HepG2 (cell line): ENCODE measurements around the gene SNHG17. TPM values are rescaled to one million over a fixed set of nuclear protein-coding genes. Genes with fewer than 3 reads are reported as not detected.

Source experiments
- FOSL2 ChIP-seq: sonication (generic); formaldehyde crosslinking; IDR thresholded peaks from 2 replicates; pipeline ENCODE4 v1.4.0; 2020; ENCODE audit warnings: missing genetic modification reagents
- MED1 ChIP-seq: sonication (generic); formaldehyde crosslinking; IDR thresholded peaks from 2 replicates; pipeline ENCODE4 v1.4.0; 2020; ENCODE audit warnings: missing genetic modification reagents
- MED13 ChIP-seq: sonication (generic); formaldehyde crosslinking; IDR thresholded peaks from 2 replicates; pipeline ENCODE4 v1.5.0; 2020; ENCODE audit warnings: missing genetic modification reagents
- RFXAP ChIP-seq: sonication (generic); formaldehyde crosslinking; IDR thresholded peaks from 2 replicates; pipeline ENCODE4 v1.4.0; 2020; ENCODE audit warnings: missing genetic modification reagents, borderline replicate concordance
- SMARCC2 ChIP-seq: fragments of 450-650 bp; IDR thresholded peaks from 2 replicates; pipeline ENCODE4 v1.6.1; 2017; ENCODE audit warnings: antibody characterized with exemption, mild to moderate bottlenecking
- XBP1 ChIP-seq: sonication (generic); formaldehyde crosslinking; IDR thresholded peaks from 2 replicates; pipeline ENCODE4 v1.5.0; 2020; ENCODE audit warnings: missing genetic modification reagents
- ZFP41 ChIP-seq: sonication (generic); formaldehyde crosslinking; IDR thresholded peaks from 2 replicates; pipeline ENCODE4 v1.4.0; 2020; ENCODE audit warnings: mild to moderate bottlenecking, missing genetic modification reagents, borderline replicate concordance
- ZNF570 ChIP-seq: sonication (generic); formaldehyde crosslinking; IDR thresholded peaks from 2 replicates; pipeline ENCODE4 v1.4.0; 2020; ENCODE audit warnings: mild to moderate bottlenecking, missing genetic modification reagents, borderline replicate concordance
- ZNF75D ChIP-seq: sonication (generic); formaldehyde crosslinking; IDR thresholded peaks from 2 replicates; pipeline ENCODE4 v1.8.1; 2023; ENCODE audit warnings: missing genetic modification reagents, mild to moderate bottlenecking, borderline replicate concordance
- ZNF761 ChIP-seq: sonication (generic); formaldehyde crosslinking; conservative IDR thresholded peaks from 2 replicates; pipeline ENCODE4 v1.4.0; 2020; ENCODE audit warnings: mild to moderate bottlenecking, missing genetic modification reagents
- polyA plus RNA-seq, 8 experiments: library from polyadenylated mRNA; depleted of rRNA in 3 of 8; stranded (reverse) in 7 of 8; unstranded in 1 of 8; fragments of >200 nt; fragmentation: Illumina TruSeq in 4 of 8; extraction: Trizol in 4 of 8; gene quantifications; 2 replicates each; pipeline versions ENCODE4 v1.2.1 to v1.2.3, GENCODE V29; 2011 to 2016; ENCODE audit warnings: low read depth in 4 of 8, missing spikeins in 1 of 8, mixed read lengths in 1 of 8; ENCODE audit not compliant: insufficient read depth in 1 of 8
- total RNA-seq, 5 experiments: library from RNA; depleted of rRNA; stranded (reverse); fragments of >200 nt; fragmentation: Illumina TruSeq; extraction: Trizol; gene quantifications; 2 replicates each; pipeline ENCODE4 v1.2.3, GENCODE V29; 2016; ENCODE audit warnings: low read depth in 1 of 5
- TF ChIP-seq, protein P1 (sequence below): sonication (generic); formaldehyde crosslinking; IDR thresholded peaks from 2 replicates; pipeline ENCODE4 v1.4.0; 2020; ENCODE audit warnings: mild to moderate bottlenecking, missing genetic modification reagents
- TF ChIP-seq, protein P2 (sequence below): sonication (generic); formaldehyde crosslinking; IDR thresholded peaks from 2 replicates; pipeline ENCODE4 v1.4.0; 2020; ENCODE audit warnings: mild to moderate bottlenecking, missing genetic modification reagents
- TF ChIP-seq, protein P3 (sequence below): sonication (generic); formaldehyde crosslinking; IDR thresholded peaks from 2 replicates; pipeline ENCODE4 v1.5.0; 2020; ENCODE audit warnings: mild to moderate bottlenecking, missing genetic modification reagents
- TF ChIP-seq, protein P4 (sequence below): sonication (generic); formaldehyde crosslinking; IDR thresholded peaks from 2 replicates; pipeline ENCODE4 v1.4.0; 2020; ENCODE audit warnings: mild to moderate bottlenecking, missing genetic modification reagents
- TF ChIP-seq, protein P5 (sequence below): sonication (generic); formaldehyde crosslinking; IDR thresholded peaks from 2 replicates; pipeline ENCODE4 v1.4.0; 2020; ENCODE audit warnings: missing genetic modification reagents

The SNHG17 gene
- total and polyA plus RNA-seq, 2 of the 13 experiments (the other 11 are each of a cell fraction or from before 2014, with no cell fraction given) = 26.2 to 41.2 TPM

DNA sequence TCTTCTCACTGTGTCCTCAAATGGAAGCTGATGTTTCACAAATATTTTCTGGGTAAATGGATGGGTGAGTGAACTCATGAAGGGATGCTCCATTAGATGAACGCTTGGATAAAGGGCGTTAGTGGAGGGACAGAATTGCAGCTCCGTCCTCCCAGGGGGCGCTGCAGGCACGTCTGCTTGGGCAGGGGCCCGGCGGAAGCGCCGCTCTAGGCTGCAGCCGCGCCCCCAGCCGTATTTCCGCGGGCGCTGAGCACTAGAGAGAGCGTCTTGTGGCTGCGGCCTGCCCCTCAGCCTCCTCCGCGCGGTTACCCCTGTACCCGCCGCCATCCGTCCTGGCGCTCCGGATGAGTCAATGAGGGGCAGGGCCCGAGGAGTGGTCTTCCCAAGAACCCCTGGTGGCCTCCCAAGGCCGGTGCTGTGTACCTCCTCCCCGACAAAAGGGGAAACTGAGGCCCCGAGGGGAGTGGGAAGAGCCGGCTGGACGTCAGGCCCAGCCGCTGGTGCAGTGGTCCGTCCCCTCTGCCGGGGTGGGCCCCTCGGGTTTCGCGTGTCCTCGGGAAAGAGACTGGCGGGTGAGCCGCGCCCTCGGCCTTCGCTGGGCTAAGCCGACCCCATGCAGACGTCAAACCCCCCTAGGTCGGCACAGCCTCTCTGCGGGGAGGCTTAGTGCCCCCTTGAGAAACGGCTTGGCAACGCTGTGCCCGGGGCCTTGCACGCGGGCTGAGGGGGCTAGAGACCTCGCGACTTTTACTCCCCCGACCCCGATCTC, 11.5 kb upstream of the SNHG17 start (continued):
- TF ChIP-seq ZNF75D (CRISPR knock-in tag) = no peak
- peak; percentile 89; the same call in 1 of the 2 replicates for TF ChIP-seq XBP1 (CRISPR knock-in tag)
- TF ChIP-seq, protein P1, sequence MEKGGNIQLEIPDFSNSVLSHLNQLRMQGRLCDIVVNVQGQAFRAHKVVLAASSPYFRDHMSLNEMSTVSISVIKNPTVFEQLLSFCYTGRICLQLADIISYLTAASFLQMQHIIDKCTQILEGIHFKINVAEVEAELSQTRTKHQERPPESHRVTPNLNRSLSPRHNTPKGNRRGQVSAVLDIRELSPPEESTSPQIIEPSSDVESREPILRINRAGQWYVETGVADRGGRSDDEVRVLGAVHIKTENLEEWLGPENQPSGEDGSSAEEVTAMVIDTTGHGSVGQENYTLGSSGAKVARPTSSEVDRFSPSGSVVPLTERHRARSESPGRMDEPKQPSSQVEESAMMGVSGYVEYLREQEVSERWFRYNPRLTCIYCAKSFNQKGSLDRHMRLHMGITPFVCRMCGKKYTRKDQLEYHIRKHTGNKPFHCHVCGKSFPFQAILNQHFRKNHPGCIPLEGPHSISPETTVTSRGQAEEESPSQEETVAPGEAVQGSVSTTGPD = no peak
- TF ChIP-seq, protein P2, sequence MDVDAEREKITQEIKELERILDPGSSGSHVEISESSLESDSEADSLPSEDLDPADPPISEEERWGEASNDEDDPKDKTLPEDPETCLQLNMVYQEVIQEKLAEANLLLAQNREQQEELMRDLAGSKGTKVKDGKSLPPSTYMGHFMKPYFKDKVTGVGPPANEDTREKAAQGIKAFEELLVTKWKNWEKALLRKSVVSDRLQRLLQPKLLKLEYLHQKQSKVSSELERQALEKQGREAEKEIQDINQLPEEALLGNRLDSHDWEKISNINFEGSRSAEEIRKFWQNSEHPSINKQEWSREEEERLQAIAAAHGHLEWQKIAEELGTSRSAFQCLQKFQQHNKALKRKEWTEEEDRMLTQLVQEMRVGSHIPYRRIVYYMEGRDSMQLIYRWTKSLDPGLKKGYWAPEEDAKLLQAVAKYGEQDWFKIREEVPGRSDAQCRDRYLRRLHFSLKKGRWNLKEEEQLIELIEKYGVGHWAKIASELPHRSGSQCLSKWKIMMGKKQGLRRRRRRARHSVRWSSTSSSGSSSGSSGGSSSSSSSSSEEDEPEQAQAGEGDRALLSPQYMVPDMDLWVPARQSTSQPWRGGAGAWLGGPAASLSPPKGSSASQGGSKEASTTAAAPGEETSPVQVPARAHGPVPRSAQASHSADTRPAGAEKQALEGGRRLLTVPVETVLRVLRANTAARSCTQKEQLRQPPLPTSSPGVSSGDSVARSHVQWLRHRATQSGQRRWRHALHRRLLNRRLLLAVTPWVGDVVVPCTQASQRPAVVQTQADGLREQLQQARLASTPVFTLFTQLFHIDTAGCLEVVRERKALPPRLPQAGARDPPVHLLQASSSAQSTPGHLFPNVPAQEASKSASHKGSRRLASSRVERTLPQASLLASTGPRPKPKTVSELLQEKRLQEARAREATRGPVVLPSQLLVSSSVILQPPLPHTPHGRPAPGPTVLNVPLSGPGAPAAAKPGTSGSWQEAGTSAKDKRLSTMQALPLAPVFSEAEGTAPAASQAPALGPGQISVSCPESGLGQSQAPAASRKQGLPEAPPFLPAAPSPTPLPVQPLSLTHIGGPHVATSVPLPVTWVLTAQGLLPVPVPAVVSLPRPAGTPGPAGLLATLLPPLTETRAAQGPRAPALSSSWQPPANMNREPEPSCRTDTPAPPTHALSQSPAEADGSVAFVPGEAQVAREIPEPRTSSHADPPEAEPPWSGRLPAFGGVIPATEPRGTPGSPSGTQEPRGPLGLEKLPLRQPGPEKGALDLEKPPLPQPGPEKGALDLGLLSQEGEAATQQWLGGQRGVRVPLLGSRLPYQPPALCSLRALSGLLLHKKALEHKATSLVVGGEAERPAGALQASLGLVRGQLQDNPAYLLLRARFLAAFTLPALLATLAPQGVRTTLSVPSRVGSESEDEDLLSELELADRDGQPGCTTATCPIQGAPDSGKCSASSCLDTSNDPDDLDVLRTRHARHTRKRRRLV (CRISPR knock-in tag) = peak; percentile 72; the same call in 1 of the 2 replicates
- peak; percentile 85 for TF ChIP-seq FOSL2 (CRISPR knock-in tag)
- TF ChIP-seq RFXAP = peak; percentile 94; the same call in 1 of the 2 replicates
- TF ChIP-seq, protein P3, sequence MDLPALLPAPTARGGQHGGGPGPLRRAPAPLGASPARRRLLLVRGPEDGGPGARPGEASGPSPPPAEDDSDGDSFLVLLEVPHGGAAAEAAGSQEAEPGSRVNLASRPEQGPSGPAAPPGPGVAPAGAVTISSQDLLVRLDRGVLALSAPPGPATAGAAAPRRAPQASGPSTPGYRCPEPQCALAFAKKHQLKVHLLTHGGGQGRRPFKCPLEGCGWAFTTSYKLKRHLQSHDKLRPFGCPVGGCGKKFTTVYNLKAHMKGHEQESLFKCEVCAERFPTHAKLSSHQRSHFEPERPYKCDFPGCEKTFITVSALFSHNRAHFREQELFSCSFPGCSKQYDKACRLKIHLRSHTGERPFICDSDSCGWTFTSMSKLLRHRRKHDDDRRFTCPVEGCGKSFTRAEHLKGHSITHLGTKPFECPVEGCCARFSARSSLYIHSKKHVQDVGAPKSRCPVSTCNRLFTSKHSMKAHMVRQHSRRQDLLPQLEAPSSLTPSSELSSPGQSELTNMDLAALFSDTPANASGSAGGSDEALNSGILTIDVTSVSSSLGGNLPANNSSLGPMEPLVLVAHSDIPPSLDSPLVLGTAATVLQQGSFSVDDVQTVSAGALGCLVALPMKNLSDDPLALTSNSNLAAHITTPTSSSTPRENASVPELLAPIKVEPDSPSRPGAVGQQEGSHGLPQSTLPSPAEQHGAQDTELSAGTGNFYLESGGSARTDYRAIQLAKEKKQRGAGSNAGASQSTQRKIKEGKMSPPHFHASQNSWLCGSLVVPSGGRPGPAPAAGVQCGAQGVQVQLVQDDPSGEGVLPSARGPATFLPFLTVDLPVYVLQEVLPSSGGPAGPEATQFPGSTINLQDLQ (CRISPR knock-in tag) = peak; percentile 98
- TF ChIP-seq, protein P4, sequence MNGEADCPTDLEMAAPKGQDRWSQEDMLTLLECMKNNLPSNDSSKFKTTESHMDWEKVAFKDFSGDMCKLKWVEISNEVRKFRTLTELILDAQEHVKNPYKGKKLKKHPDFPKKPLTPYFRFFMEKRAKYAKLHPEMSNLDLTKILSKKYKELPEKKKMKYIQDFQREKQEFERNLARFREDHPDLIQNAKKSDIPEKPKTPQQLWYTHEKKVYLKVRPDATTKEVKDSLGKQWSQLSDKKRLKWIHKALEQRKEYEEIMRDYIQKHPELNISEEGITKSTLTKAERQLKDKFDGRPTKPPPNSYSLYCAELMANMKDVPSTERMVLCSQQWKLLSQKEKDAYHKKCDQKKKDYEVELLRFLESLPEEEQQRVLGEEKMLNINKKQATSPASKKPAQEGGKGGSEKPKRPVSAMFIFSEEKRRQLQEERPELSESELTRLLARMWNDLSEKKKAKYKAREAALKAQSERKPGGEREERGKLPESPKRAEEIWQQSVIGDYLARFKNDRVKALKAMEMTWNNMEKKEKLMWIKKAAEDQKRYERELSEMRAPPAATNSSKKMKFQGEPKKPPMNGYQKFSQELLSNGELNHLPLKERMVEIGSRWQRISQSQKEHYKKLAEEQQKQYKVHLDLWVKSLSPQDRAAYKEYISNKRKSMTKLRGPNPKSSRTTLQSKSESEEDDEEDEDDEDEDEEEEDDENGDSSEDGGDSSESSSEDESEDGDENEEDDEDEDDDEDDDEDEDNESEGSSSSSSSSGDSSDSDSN (CRISPR knock-in tag) = peak; percentile 96
- TF ChIP-seq SMARCC2 = no peak
- TF ChIP-seq, protein P5, sequence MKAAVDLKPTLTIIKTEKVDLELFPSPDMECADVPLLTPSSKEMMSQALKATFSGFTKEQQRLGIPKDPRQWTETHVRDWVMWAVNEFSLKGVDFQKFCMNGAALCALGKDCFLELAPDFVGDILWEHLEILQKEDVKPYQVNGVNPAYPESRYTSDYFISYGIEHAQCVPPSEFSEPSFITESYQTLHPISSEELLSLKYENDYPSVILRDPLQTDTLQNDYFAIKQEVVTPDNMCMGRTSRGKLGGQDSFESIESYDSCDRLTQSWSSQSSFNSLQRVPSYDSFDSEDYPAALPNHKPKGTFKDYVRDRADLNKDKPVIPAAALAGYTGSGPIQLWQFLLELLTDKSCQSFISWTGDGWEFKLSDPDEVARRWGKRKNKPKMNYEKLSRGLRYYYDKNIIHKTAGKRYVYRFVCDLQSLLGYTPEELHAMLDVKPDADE (CRISPR knock-in tag) = no peak
- peak; percentile 64; the same call in 1 of the 2 replicates for TF ChIP-seq MED13
- TF ChIP-seq ZFP41 (CRISPR knock-in tag) = peak; percentile 95
- peak; percentile 95; the same call in 1 of the 2 replicates for TF ChIP-seq ZNF761 (CRISPR knock-in tag)
- TF ChIP-seq ZNF570 (CRISPR knock-in tag) = no peak; the same call in 1 of the 2 replicates
- peak; percentile 94 for TF ChIP-seq MED1 (CRISPR knock-in tag)
